K562 (cell line): Measurements from ENCODE around the gene NUDT15. TPM values are rescaled to one million over a fixed set of nuclear protein-coding genes. Genes with fewer than 3 reads are reported as not detected.
A peak's percentile ranks its signal among the peaks of the same experiment; 100 is the strongest.

Experiments
- ELK3 ChIP-seq: fragments of 450-650 bp; formaldehyde crosslinking; IDR thresholded peaks from 2 replicates; pipeline ENCODE4 v1.4.0; 2020; ENCODE audit warnings: mild to moderate bottlenecking
- HDAC1 ChIP-seq, 2 experiments: fragments of 450-650 bp; IDR thresholded peaks; 2 replicates each; pipeline ENCODE4 v1.6.1; 2016 to 2017; ENCODE audit warnings: inconsistent platforms in 1 of 2, mild to moderate bottlenecking in 1 of 2, moderate library complexity in 1 of 2
- HMG20B ChIP-seq: fragments of 250-450 bp; sonication (Bioruptor Pico); IDR thresholded peaks from 2 replicates; pipeline ENCODE4 v1.5.0; 2021; ENCODE audit warnings: mild to moderate bottlenecking
- HOXB6 ChIP-seq: fragments of 250-450 bp; sonication (Bioruptor Pico); IDR thresholded peaks from 2 replicates; pipeline ENCODE4 v1.5.1; 2022; ENCODE audit warnings: mild to moderate bottlenecking, borderline replicate concordance
- KAT8 ChIP-seq: fragments of 450-650 bp; IDR thresholded peaks from 2 replicates; pipeline ENCODE4 v1.6.1; 2016; ENCODE audit warnings: low read depth, mild to moderate bottlenecking
- MECOM ChIP-seq: fragments of 250-450 bp; sonication (Bioruptor Pico); IDR thresholded peaks from 2 replicates; pipeline ENCODE4 v1.8.0; 2022; ENCODE audit warnings: inconsistent platforms
- NONO ChIP-seq, 2 experiments: fragments of 200-400 bp in 1 of 2; fragments of 450-650 bp in 1 of 2; formaldehyde crosslinking in 1 of 2; IDR thresholded peaks; 2 replicates each; pipeline ENCODE4 v1.6.1; 2017; ENCODE audit warnings: low read depth in 2 of 2, mild to moderate bottlenecking in 2 of 2, moderate library complexity in 2 of 2, low read length in 1 of 2
- RAD51 ChIP-seq: fragments of 450-650 bp; IDR thresholded peaks from 2 replicates; pipeline ENCODE4 v1.7.1; 2016; ENCODE audit warnings: low read depth, mild to moderate bottlenecking, borderline replicate concordance
- RBM15 ChIP-seq: fragments of 200-400 bp; formaldehyde crosslinking; IDR thresholded peaks from 2 replicates; pipeline ENCODE4 v1.6.1; 2018; ENCODE audit warnings: mild to moderate bottlenecking, low read length, moderate library complexity; ENCODE audit not compliant: insufficient read depth
- TAF15 ChIP-seq: fragments of 200-400 bp; formaldehyde crosslinking; IDR thresholded peaks from 2 replicates; pipeline ENCODE4 v1.6.1; 2017; ENCODE audit warnings: mild to moderate bottlenecking, low read depth, low read length, moderate library complexity
- ZBTB1 ChIP-seq: sonication (generic); formaldehyde crosslinking; IDR thresholded peaks from 2 replicates; pipeline ENCODE4 v1.8.1; 2023; ENCODE audit warnings: missing genetic modification reagents, low read depth, mild to moderate bottlenecking, borderline replicate concordance
- ZBTB33 ChIP-seq: sonication (generic); formaldehyde crosslinking; IDR thresholded peaks from 2 replicates; pipeline ENCODE4 v1.8.1; 2023; ENCODE audit warnings: mild to moderate bottlenecking, missing genetic modification reagents
- ZNF165 ChIP-seq: fragments of 250-450 bp; sonication (Bioruptor Pico); IDR thresholded peaks from 2 replicates; pipeline ENCODE4 v1.4.0; 2020; ENCODE audit warnings: borderline replicate concordance
- ZNF184 ChIP-seq: sonication (generic); formaldehyde crosslinking; IDR thresholded peaks from 2 replicates; pipeline ENCODE4 v1.5.0; 2020; ENCODE audit warnings: missing genetic modification reagents
- ZNF785 ChIP-seq: fragments of 250-450 bp; sonication (Bioruptor Pico); IDR thresholded peaks from 2 replicates; pipeline ENCODE4 v1.4.0; 2020; ENCODE audit warnings: mild to moderate bottlenecking
- polyA plus RNA-seq, 8 experiments: library from polyadenylated mRNA; depleted of rRNA in 4 of 8; stranded (reverse) in 5 of 8; unstranded in 3 of 8; fragments of >200 nt; fragmentation: Nextera tagmentation in 2 of 8; fragmentation: Illumina TruSeq in 1 of 8; extraction: Ambion mirVana in 2 of 8; extraction: Trizol in 1 of 8; gene quantifications; 2 replicates each; pipeline versions ENCODE4 v1.2.1 to v1.2.3, GENCODE V29; 2011 to 2014; ENCODE audit warnings: inconsistent platforms in 1 of 8, missing spikeins in 1 of 8
- total RNA-seq, 7 experiments: library from RNA; depleted of rRNA in 6 of 7; stranded (reverse); fragments of >200 nt in 6 of 7; fragmentation: Illumina TruSeq in 2 of 7; extraction: Trizol in 2 of 7; gene quantifications; 2 replicates each; pipeline versions ENCODE4 v1.2.1 to v1.2.3, GENCODE V29; 2011 to 2021; ENCODE audit warnings: low replicate concordance in 1 of 7
- TF ChIP-seq, protein P1 (sequence below): fragments of 200-800 bp; sonication (Bioruptor generic); IDR thresholded peaks from 2 replicates; pipeline ENCODE4 v1.6.1; 2017; ENCODE audit warnings: missing genetic modification characterization, missing compliant biosample characterization
- TF ChIP-seq, protein P2 (sequence below): sonication (generic); formaldehyde crosslinking; IDR thresholded peaks from 2 replicates; pipeline ENCODE4 v1.8.0; 2022; ENCODE audit warnings: mild to moderate bottlenecking, missing genetic modification reagents
- TF ChIP-seq, protein P3 (sequence below), 2 experiments: fragments of 150-350 bp in 1 of 2; IDR thresholded peaks; 2 replicates each; pipeline ENCODE4 v1.6.1; 2012 to 2016; ENCODE audit warnings: low read depth in 2 of 2, low read length in 2 of 2, mild to moderate bottlenecking in 1 of 2, moderate library complexity in 1 of 2

NUDT15 gene
- total and polyA plus RNA-seq, 9 of the 15 experiments (the other 6 are each of a cell fraction or from before 2014, with no cell fraction given), result 14.2 to 26.9 (median 21.6) TPM

GRCh38 chr13:48037346-48038173, at the start of gene NUDT15 (continued):
- TF ChIP-seq ZBTB1 (no peak; the same call in 1 of the 2 replicates), RBM15 (no peak), NONO (IDR thresholded peaks at IDR 0.05; ENCODE audit: low read depth in 2 of 2, low read length in 1 of 2) (0 out of 4 replicates have a peak, but pooled peaks of 1 of the 2 experiments have one; percentile 56), MECOM (CRISPR knock-in tag) (no peak), ZNF184 (CRISPR knock-in tag) (no peak), RAD51 (no peak), ELK3 (CRISPR knock-in tag) (no peak), KAT8 (no peak), ZNF785 (CRISPR knock-in tag) (no peak), HMG20B (CRISPR knock-in tag) (no peak), ZNF165 (no peak), TAF15 (no peak), ZBTB33 (CRISPR knock-in tag) (peak; percentile 59; the same call in 1 of the 2 replicates), HOXB6 (no peak), HDAC1 (IDR thresholded peaks at IDR 0.05) (peak in 1 of 2 experiments; percentile 96; a peak in 2 of 4 replicates)
- TF ChIP-seq, protein P1, sequence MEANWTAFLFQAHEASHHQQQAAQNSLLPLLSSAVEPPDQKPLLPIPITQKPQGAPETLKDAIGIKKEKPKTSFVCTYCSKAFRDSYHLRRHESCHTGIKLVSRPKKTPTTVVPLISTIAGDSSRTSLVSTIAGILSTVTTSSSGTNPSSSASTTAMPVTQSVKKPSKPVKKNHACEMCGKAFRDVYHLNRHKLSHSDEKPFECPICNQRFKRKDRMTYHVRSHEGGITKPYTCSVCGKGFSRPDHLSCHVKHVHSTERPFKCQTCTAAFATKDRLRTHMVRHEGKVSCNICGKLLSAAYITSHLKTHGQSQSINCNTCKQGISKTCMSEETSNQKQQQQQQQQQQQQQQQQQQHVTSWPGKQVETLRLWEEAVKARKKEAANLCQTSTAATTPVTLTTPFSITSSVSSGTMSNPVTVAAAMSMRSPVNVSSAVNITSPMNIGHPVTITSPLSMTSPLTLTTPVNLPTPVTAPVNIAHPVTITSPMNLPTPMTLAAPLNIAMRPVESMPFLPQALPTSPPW (CRISPR knock-in tag), result peak; percentile 32; the same call in 1 of the 2 replicates
- TF ChIP-seq, protein P2, sequence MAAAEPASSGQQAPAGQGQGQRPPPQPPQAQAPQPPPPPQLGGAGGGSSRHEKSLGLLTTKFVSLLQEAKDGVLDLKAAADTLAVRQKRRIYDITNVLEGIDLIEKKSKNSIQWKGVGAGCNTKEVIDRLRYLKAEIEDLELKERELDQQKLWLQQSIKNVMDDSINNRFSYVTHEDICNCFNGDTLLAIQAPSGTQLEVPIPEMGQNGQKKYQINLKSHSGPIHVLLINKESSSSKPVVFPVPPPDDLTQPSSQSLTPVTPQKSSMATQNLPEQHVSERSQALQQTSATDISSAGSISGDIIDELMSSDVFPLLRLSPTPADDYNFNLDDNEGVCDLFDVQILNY, result 0 out of 2 replicates have a peak, but pooled peaks have one; percentile 56
- TF ChIP-seq, protein P3, sequence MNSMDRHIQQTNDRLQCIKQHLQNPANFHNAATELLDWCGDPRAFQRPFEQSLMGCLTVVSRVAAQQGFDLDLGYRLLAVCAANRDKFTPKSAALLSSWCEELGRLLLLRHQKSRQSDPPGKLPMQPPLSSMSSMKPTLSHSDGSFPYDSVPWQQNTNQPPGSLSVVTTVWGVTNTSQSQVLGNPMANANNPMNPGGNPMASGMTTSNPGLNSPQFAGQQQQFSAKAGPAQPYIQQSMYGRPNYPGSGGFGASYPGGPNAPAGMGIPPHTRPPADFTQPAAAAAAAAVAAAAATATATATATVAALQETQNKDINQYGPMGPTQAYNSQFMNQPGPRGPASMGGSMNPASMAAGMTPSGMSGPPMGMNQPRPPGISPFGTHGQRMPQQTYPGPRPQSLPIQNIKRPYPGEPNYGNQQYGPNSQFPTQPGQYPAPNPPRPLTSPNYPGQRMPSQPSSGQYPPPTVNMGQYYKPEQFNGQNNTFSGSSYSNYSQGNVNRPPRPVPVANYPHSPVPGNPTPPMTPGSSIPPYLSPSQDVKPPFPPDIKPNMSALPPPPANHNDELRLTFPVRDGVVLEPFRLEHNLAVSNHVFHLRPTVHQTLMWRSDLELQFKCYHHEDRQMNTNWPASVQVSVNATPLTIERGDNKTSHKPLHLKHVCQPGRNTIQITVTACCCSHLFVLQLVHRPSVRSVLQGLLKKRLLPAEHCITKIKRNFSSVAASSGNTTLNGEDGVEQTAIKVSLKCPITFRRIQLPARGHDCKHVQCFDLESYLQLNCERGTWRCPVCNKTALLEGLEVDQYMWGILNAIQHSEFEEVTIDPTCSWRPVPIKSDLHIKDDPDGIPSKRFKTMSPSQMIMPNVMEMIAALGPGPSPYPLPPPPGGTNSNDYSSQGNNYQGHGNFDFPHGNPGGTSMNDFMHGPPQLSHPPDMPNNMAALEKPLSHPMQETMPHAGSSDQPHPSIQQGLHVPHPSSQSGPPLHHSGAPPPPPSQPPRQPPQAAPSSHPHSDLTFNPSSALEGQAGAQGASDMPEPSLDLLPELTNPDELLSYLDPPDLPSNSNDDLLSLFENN (IDR thresholded peaks at IDR 0.05; ENCODE audit: low read depth in 2 of 2, low read length in 2 of 2), result no peak
